Activated CD4-positive, alpha-beta T cell treated with anti-CD3 and anti-CD28 coated beads, Interleukin-2, amount 10 ng/mL, durations not matched to agents 7 days and 5 days (primary cell): ENCODE measurements around the gene CFAP161. TPM values are rescaled to one million over a fixed set of nuclear protein-coding genes. Genes with fewer than 3 reads are reported as not detected.

Experiments
- CTCF ChIA-PET: fragments of 350-600 bp; sonication (Branson Sonifier 250); formaldehyde crosslinking; loops from one replicate; lab custom pipeline; 2021; ENCODE audit warnings: antibody characterized with exemption; lab: Charles Lee
- POLR2A ChIA-PET: fragments of 350-600 bp; sonication (Branson Sonifier 250); formaldehyde crosslinking; loops from one replicate; lab custom pipeline; 2021; ENCODE audit warnings: antibody characterized with exemption; lab: Charles Lee
- DNase-seq: peaks from one replicate; pipeline ENCODE4 v3.0.0-alpha.2; 2020
- H3K27ac Mint-ChIP-seq: one replicate; pipeline ENCODE4 v1.8.0; 2021; ENCODE audit warnings: mild to moderate bottlenecking, moderate library complexity, mixed read lengths
- H3K27me3 Mint-ChIP-seq: one replicate; pipeline ENCODE4 v1.8.0; 2021; ENCODE audit warnings: mixed read lengths
- H3K36me3 Mint-ChIP-seq: one replicate; pipeline ENCODE4 v1.8.0; 2021; ENCODE audit warnings: low read depth, mixed read lengths
- H3K4me1 Mint-ChIP-seq: one replicate; pipeline ENCODE4 v1.8.0; 2021; ENCODE audit warnings: mixed read lengths
- H3K4me3 Mint-ChIP-seq: one replicate; pipeline ENCODE4 v1.8.0; 2021; ENCODE audit warnings: mild to moderate bottlenecking, moderate library complexity, mixed read lengths
- H3K9me3 Mint-ChIP-seq: one replicate; pipeline ENCODE4 v1.8.0; 2021; ENCODE audit warnings: mixed read lengths
- total RNA-seq, 2 experiments: library from RNA; stranded (reverse); gene quantifications; one replicate each; pipeline ENCODE4 v1.2.3, GENCODE V29; 2021

Gene CFAP161
- total RNA-seq, 2 experiments from 2014 or later: not detected

DNA sequence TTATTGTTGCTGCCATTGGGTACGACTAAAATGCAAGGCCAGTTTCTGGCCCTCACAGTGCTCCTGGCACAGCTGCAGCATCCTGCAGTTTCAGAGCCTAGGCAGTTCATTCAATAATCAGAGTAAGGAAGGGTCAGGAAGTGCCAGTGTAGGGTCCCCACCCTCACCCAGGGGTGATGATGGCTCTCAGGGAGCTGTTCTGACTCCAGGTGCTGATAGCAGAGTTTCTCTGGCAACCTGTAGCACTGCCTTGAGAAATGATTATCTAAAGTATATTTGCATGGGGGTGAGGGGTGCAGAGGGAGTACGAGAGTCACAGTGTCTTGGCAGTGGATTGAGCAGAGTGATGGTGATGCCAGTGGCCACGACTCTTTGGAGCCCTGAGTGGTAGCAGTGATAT is 47.1 kb downstream of the CFAP161 start:
- no peaks in the 10 kb centered on the region for H3K9me3 Mint-ChIP-seq
- POLR2A ChIA-PET: no interaction called here

GRCh38 chr15:81182031-81182755 is 48.1 kb downstream of the CFAP161 start:
- Mint-ChIP-seq H3K9me3 (no peaks in the 10 kb centered on the region), H3K27ac (no peak overlapping the region)

More for the DNA sequence above, 47.1 kb downstream of the CFAP161 start:
- H3K4me1 Mint-ChIP-seq: peaks cover 8% of the 10 kb centered on the region
- H3K27ac Mint-ChIP-seq: no peak overlapping the region
- no peaks in the 10 kb centered on the region for H3K36me3 Mint-ChIP-seq
- CTCF ChIA-PET: no interaction called here
- H3K27me3 Mint-ChIP-seq: peaks cover 28% of the 10 kb centered on the region
- DNase-seq: no peak
- H3K4me3 Mint-ChIP-seq: no peak overlapping the region

DNA sequence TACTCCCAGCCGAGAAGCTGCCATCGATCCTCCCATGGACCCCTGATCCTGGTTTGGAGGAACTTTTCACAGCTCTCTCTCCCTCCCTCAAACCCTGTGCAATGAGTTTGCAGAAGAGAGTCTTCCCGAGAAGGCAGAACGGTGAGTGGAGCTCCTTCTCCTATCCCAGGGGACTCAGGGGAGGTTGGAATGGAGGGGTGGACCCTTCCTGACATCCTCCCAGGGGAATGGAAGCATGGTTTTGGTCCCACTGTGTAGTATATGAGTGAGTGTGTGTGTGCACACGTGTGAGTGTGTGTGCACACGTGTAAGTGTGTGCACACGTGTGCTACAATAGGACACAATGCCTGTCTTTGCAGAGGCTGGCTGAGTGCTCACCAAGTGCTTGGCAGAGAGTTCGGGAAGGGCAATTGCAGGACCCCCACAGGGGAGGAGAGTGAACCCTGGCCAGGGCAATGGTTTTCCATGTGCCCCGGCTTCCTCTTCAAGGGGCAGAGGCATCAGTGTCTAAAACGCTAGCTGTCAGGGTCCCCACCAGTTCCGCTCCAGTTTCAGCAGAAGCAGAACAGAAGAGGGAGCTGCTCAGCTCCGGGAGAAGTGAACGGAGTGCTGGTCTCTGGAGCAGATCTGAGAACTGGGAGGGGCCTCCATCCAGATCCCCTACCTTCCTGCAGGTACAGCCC is 48.8 kb downstream of the CFAP161 start:
- no peak overlapping the region for H3K27ac Mint-ChIP-seq
- H3K4me3 Mint-ChIP-seq: no peak overlapping the region
- peaks cover 28% of the 10 kb centered on the region for H3K27me3 Mint-ChIP-seq
- H3K4me1 Mint-ChIP-seq: peaks cover 8% of the 10 kb centered on the region
- no peaks in the 10 kb centered on the region for H3K36me3 Mint-ChIP-seq
- H3K9me3 Mint-ChIP-seq: no peaks in the 10 kb centered on the region
- ChIA-PET CTCF (interaction anchor here (0.8 kb wide), 1 partner anchor 83 kb away, joined by 3 read pairs; no protein-coding TSS in a partner anchor), POLR2A (no interaction called here)
- DNase-seq: no peak

More at GRCh38 chr15:81182031-81182755, 48.1 kb downstream of the CFAP161 start:
- ChIA-PET CTCF (interaction anchor here (0.8 kb wide), 1 partner anchor 84 kb away, joined by 3 read pairs; no protein-coding TSS in a partner anchor), POLR2A (no interaction called here)
- no peak for DNase-seq
- Mint-ChIP-seq H3K4me3 (no peak overlapping the region), H3K36me3 (no peaks in the 10 kb centered on the region), H3K4me1 (peaks cover 8% of the 10 kb centered on the region), H3K27me3 (peaks cover 28% of the 10 kb centered on the region)

GRCh38 chr15:81183439-81183775 is 49.3 kb downstream of the CFAP161 start:
- no peak for DNase-seq
- Mint-ChIP-seq H3K9me3 (no peaks in the 10 kb centered on the region), H3K36me3 (no peaks in the 10 kb centered on the region), H3K27ac (no peak overlapping the region), H3K4me1 (peaks cover 8% of the 10 kb centered on the region), H3K4me3 (no peak overlapping the region), H3K27me3 (peaks cover 30% of the 10 kb centered on the region)
- ChIA-PET POLR2A (no interaction called here), CTCF (no interaction called here)

DNA sequence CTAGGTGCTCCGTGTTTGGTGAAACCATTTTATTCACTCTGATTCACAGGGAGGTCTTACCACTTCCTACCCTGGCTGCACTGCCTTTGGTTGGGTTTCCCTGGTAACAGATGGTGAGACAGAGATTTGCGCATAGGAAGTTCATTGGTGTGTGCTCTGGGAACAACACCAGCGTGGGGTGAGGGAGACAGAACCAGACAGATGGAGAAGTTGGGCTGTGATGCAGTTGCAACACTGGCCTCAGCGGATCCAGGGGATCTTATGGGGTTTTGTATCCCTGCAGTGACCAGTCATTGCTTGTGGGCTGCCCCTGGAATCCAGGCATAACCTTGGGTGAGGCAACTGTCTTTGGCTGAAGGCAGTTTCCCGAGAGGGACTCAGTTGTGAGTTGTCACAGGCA is 50.1 kb downstream of the CFAP161 start:
- Mint-ChIP-seq H3K27ac (no peak overlapping the region), H3K9me3 (no peaks in the 10 kb centered on the region), H3K27me3 (peaks cover 30% of the 10 kb centered on the region), H3K36me3 (no peaks in the 10 kb centered on the region), H3K4me1 (peaks cover 8% of the 10 kb centered on the region), H3K4me3 (no peak overlapping the region)
- POLR2A ChIA-PET: no interaction called here
- DNase-seq: no peak
- CTCF ChIA-PET: no interaction called here

- H3K27me3 Mint-ChIP-seq: peaks cover 30% of the 10 kb centered on the region
- no peak for DNase-seq
- H3K9me3 Mint-ChIP-seq: no peaks in the 10 kb centered on the region
- POLR2A ChIA-PET: no interaction called here
- no peaks in the 10 kb centered on the region for H3K36me3 Mint-ChIP-seq
- H3K27ac Mint-ChIP-seq: no peak overlapping the region
- H3K4me1 Mint-ChIP-seq: peaks cover 8% of the 10 kb centered on the region
- H3K4me3 Mint-ChIP-seq: no peak overlapping the region
- CTCF ChIA-PET: no interaction called here
These were observed 51.7 kb downstream of the CFAP161 start for GRCh38 chr15:81185631-81186295.

GRCh38 chr15:81188354-81188753 is 54.3 kb downstream of the CFAP161 start:
- DNase-seq: no peak
- Mint-ChIP-seq H3K4me3 (no peak overlapping the region), H3K36me3 (no peaks in the 10 kb centered on the region), H3K27ac (no peak overlapping the region), H3K27me3 (peaks cover 24% of the 10 kb centered on the region), H3K9me3 (no peaks in the 10 kb centered on the region), H3K4me1 (peaks cover 8% of the 10 kb centered on the region)
- ChIA-PET CTCF (interaction anchor here (0.6 kb wide), 1 partner anchor 151 kb away, joined by 3 read pairs; no protein-coding TSS in a partner anchor), POLR2A (no interaction called here)

GRCh38 chr15:81189583-81190283 is 55.7 kb downstream of the CFAP161 start:
- DNase-seq: no peak
- H3K4me3 Mint-ChIP-seq: no peak overlapping the region
- ChIA-PET CTCF (no interaction called here), POLR2A (no interaction called here)
- H3K9me3 Mint-ChIP-seq: no peaks in the 10 kb centered on the region
- H3K27me3 Mint-ChIP-seq: peaks cover 19% of the 10 kb centered on the region
- H3K4me1 Mint-ChIP-seq: peaks cover 2% of the 10 kb centered on the region
- no peak overlapping the region for H3K27ac Mint-ChIP-seq
- H3K36me3 Mint-ChIP-seq: no peaks in the 10 kb centered on the region

GRCh38 chr15:81190922-81191507 is 56.9 kb downstream of the CFAP161 start:
- ChIA-PET POLR2A (no interaction called here), CTCF (no interaction called here)
- H3K9me3 Mint-ChIP-seq: no peaks in the 10 kb centered on the region
- no peak overlapping the region for H3K4me3 Mint-ChIP-seq
- H3K4me1 Mint-ChIP-seq: peaks cover 3% of the 10 kb centered on the region
- no peaks in the 10 kb centered on the region for H3K36me3 Mint-ChIP-seq
- DNase-seq: no peak
- no peak overlapping the region for H3K27ac Mint-ChIP-seq
- peaks cover 21% of the 10 kb centered on the region for H3K27me3 Mint-ChIP-seq

GRCh38 chr15:81191701-81192100 is 57.6 kb downstream of the CFAP161 start:
- H3K9me3 Mint-ChIP-seq: no peaks in the 10 kb centered on the region
- H3K4me3 Mint-ChIP-seq: no peak overlapping the region
- ChIA-PET CTCF (interaction anchor here (0.6 to 1.0 kb wide), 2 partner anchors 20 to 37 kb away, joined by 3 read pairs; no protein-coding TSS in a partner anchor), POLR2A (no interaction called here)
- H3K36me3 Mint-ChIP-seq: no peaks in the 10 kb centered on the region
- peaks cover 3% of the 10 kb centered on the region for H3K4me1 Mint-ChIP-seq
- H3K27me3 Mint-ChIP-seq: peaks cover 21% of the 10 kb centered on the region
- H3K27ac Mint-ChIP-seq: no peak overlapping the region
- DNase-seq: no peak

GRCh38 chr15:81194723-81195122 is 60.7 kb downstream of the CFAP161 start:
- CTCF ChIA-PET: no interaction called here
- DNase-seq: no peak
- H3K4me3 Mint-ChIP-seq: no peak overlapping the region
- H3K36me3 Mint-ChIP-seq: no peaks in the 10 kb centered on the region
- POLR2A ChIA-PET: no interaction called here
- H3K27ac Mint-ChIP-seq: no peak overlapping the region
- no peaks in the 10 kb centered on the region for H3K9me3 Mint-ChIP-seq
- peaks cover 20% of the 10 kb centered on the region for H3K27me3 Mint-ChIP-seq
- H3K4me1 Mint-ChIP-seq: peaks cover 3% of the 10 kb centered on the region

- Mint-ChIP-seq H3K36me3 (no peaks in the 10 kb centered on the region), H3K27ac (no peak overlapping the region), H3K4me1 (peaks cover 3% of the 10 kb centered on the region), H3K4me3 (no peak overlapping the region), H3K9me3 (no peaks in the 10 kb centered on the region), H3K27me3 (peaks cover 20% of the 10 kb centered on the region)
- POLR2A ChIA-PET: no interaction called here
- no peak for DNase-seq
- CTCF ChIA-PET: no interaction called here
These were observed 61.3 kb downstream of the CFAP161 start for GRCh38 chr15:81195339-81195864.
